Tibial artery (tissue), 4 donors: ENCODE results near the gene GRK1.
A peak's percentile ranks its signal among the peaks of the same experiment; 100 is the strongest.
"Not testable (repeated sequence)": the region's sequence is repeated elsewhere in the genome, so short reads cannot be mapped to it uniquely, and the experiment has no call there.

ENCODE experiments used
- DNase-seq, 2 donors: peaks; one replicate each; pipeline ENCODE4 v3.0.0-alpha.2; 2019
- H3K27ac ChIP-seq, 2 donors: fragments of 200-600 bp; sonication (generic) in 1 of 2; 1 replicate in 1 of 2; 2 replicates in 1 of 2; pipeline ENCODE4 v1.5.1; 2018 to 2019; ENCODE audit warnings: mild to moderate bottlenecking in 1 of 2
- H3K27me3 ChIP-seq, 2 donors: fragments of 200-600 bp; sonication (generic) in 1 of 2; one replicate each; pipeline versions ENCODE4 v1.5.1 to v1.6.0; 2016 to 2019
- H3K36me3 ChIP-seq, 3 donors: fragments of 200-600 bp; sonication (generic) in 2 of 3; one replicate each; pipeline ENCODE4 v1.5.1; 2016 to 2019; ENCODE audit warnings: mild to moderate bottlenecking in 2 of 3
- H3K4me1 ChIP-seq, 4 donors: fragments of 200-600 bp; sonication (generic) in 2 of 4; 1 replicate in 3 of 4; 2 replicates in 1 of 4; pipeline ENCODE4 v1.5.1; 2016 to 2019
- H3K4me3 ChIP-seq, 2 donors: fragments of 200-600 bp; sonication (generic) in 1 of 2; 1 replicate in 1 of 2; 2 replicates in 1 of 2; pipeline ENCODE4 v1.5.1; 2018 to 2019; ENCODE audit warnings: mild to moderate bottlenecking in 2 of 2
- H3K9me3 ChIP-seq, 3 donors: fragments of 200-600 bp; sonication (generic) in 1 of 3; one replicate each; pipeline ENCODE4 v1.5.1; 2016 to 2019
- CTCF ChIP-seq, 2 experiments: fragments of 200-600 bp in 1 of 2; fragments of 450-650 bp in 1 of 2; IDR thresholded peaks; one replicate each; pipeline ENCODE4 v1.5.1; 2017 to 2019; ENCODE audit warnings: antibody characterized with exemption in 2 of 2, mild to moderate bottlenecking in 1 of 2, moderate library complexity in 1 of 2
- intact Hi-C: fragments of 100-400 bp; cut with DNase I; formaldehyde crosslinking; loops from one replicate; pipeline ENCODE4 v1.15.0; 2023; ENCODE audit warnings: low total_unique reads

Gene GRK1

GRCh38 chr13:113621498-113621897 lies 45.5 kb upstream of the GRK1 start:
- H3K27me3 ChIP-seq, intact Hi-C loops, H3K4me1 ChIP-seq, DNase-seq, H3K9me3 ChIP-seq, H3K27ac ChIP-seq, H3K4me3 ChIP-seq: not testable (repeated sequence)
- H3K36me3 ChIP-seq = peaks cover 0 to 13% (median 0%) of the 10 kb centered on the region in 3 donors
- peak; percentile 35 to 47 for TF ChIP-seq CTCF (IDR thresholded peaks at IDR 0.05)

- DNase-seq, H3K9me3 ChIP-seq, intact Hi-C loops, H3K27ac ChIP-seq, H3K4me1 ChIP-seq, H3K4me3 ChIP-seq, H3K27me3 ChIP-seq: not testable (repeated sequence)
- peaks cover 0 to 13% (median 0%) of the 10 kb centered on the region in 3 donors for H3K36me3 ChIP-seq
Measured at GRCh38 chr13:113621986-113622550, 45.0 kb upstream of the GRK1 start.

GRCh38 chr13:113622791-113623490 lies 44.1 kb upstream of the GRK1 start:
- intact Hi-C loops = no loop called here
- Histone ChIP-seq H3K36me3 (peaks cover 0 to 15% (median 0%) of the 10 kb centered on the region in 3 donors), H3K4me1 (no peaks in the 10 kb centered on the region), H3K4me3 (no peak overlapping the region), H3K27me3 (no peaks in the 10 kb centered on the region), H3K9me3 (no peaks in the 10 kb centered on the region), H3K27ac (no peak overlapping the region)
- DNase-seq = no peak
- no peak for TF ChIP-seq CTCF (IDR thresholded peaks at IDR 0.05)

GRCh38 chr13:113623491-113624234 lies 43.4 kb upstream of the GRK1 start:
- Histone ChIP-seq H3K27me3 (no peaks in the 10 kb centered on the region), H3K36me3 (peaks cover 0 to 21% (median 0%) of the 10 kb centered on the region in 3 donors), H3K9me3 (no peaks in the 10 kb centered on the region), H3K27ac (no peak overlapping the region), H3K4me3 (no peak overlapping the region), H3K4me1 (no peaks in the 10 kb centered on the region)
- no peak for DNase-seq
- TF ChIP-seq CTCF (IDR thresholded peaks at IDR 0.05) = no peak
- intact Hi-C loops = no loop called here

GRCh38 chr13:113624235-113624587 lies 42.8 kb upstream of the GRK1 start:
- H3K9me3 ChIP-seq = no peaks in the 10 kb centered on the region
- peaks cover 0 to 26% (median 0%) of the 10 kb centered on the region in 3 donors for H3K36me3 ChIP-seq
- TF ChIP-seq CTCF (IDR thresholded peaks at IDR 0.05) = no peak
- DNase-seq = no peak
- intact Hi-C loops = no loop called here
- no peak overlapping the region for H3K4me3 ChIP-seq
- no peaks in the 10 kb centered on the region for H3K4me1 ChIP-seq
- no peaks in the 10 kb centered on the region for H3K27me3 ChIP-seq
- H3K27ac ChIP-seq = no peak overlapping the region

- H3K27ac ChIP-seq, DNase-seq, intact Hi-C loops, H3K9me3 ChIP-seq, H3K27me3 ChIP-seq, H3K4me1 ChIP-seq, H3K4me3 ChIP-seq: not testable (repeated sequence)
- H3K36me3 ChIP-seq = peaks cover 0 to 27% (median 0%) of the 10 kb centered on the region in 3 donors
Measured at GRCh38 chr13:113624640-113625304, 42.2 kb upstream of the GRK1 start.
